HG03175 (cell line): ENCODE results near the gene KCNH1.

Source experiments
- ATAC-seq: cut with Tn5 transposase; IDR thresholded peaks from one replicate; pipeline ENCODE4 v1.9.1; 2021; ENCODE audit warnings: mild to moderate bottlenecking, moderate library complexity; ENCODE audit not compliant: unreplicated experiment

KCNH1 gene

GRCh38 chr1:210728437-210729149 is 405.4 kb downstream of the KCNH1 start:
- ATAC-seq, result no peak

- no peak for ATAC-seq
Observed at GRCh38 chr1:210727709-210728108, 406.2 kb downstream of the KCNH1 start.

GRCh38 chr1:210726621-210727020 is 407.3 kb downstream of the KCNH1 start:
- no peak for ATAC-seq

- no peak for ATAC-seq
Observed at GRCh38 chr1:210724768-210725167, 409.2 kb downstream of the KCNH1 start.

GRCh38 chr1:210723646-210724045 is 410.3 kb downstream of the KCNH1 start:
- ATAC-seq, result no peak

- no peak for ATAC-seq
Observed at GRCh38 chr1:210722410-210723081, 411.4 kb downstream of the KCNH1 start.

- ATAC-seq, result no peak
Observed at GRCh38 chr1:210715072-210715471, 418.9 kb downstream of the KCNH1 start.

GRCh38 chr1:210711825-210712612 is 421.9 kb downstream of the KCNH1 start:
- no peak for ATAC-seq

- no peak for ATAC-seq
Observed at GRCh38 chr1:210709701-210710100, 424.2 kb downstream of the KCNH1 start.

- ATAC-seq, result no peak
Observed at GRCh38 chr1:210707300-210708240, 426.4 kb downstream of the KCNH1 start.

GRCh38 chr1:210706246-210706645 is 427.7 kb downstream of the KCNH1 start:
- ATAC-seq, result no peak

GRCh38 chr1:210705086-210705485 is 428.9 kb downstream of the KCNH1 start:
- ATAC-seq, result no peak

- ATAC-seq, result no peak
Observed at GRCh38 chr1:210703593-210703992, 430.4 kb downstream of the KCNH1 start.

GRCh38 chr1:210702506-210702905 is 431.4 kb downstream of the KCNH1 start:
- ATAC-seq, result no peak

GRCh38 chr1:210700511-210700910 is 433.4 kb downstream of the KCNH1 start:
- no peak for ATAC-seq

- no peak for ATAC-seq
Observed at GRCh38 chr1:210700083-210700482, 433.9 kb downstream of the KCNH1 start.

- no peak for ATAC-seq
Observed at GRCh38 chr1:210698661-210699060, 435.3 kb downstream of the KCNH1 start.

GRCh38 chr1:210697185-210697584 is 436.8 kb downstream of the KCNH1 start:
- no peak for ATAC-seq

- ATAC-seq, result peak; percentile 95
Observed at GRCh38 chr1:210696709-210697108, 437.2 kb downstream of the KCNH1 start.

GRCh38 chr1:210695026-210695425 is 438.9 kb downstream of the KCNH1 start:
- no peak for ATAC-seq

- ATAC-seq, result peak; percentile 38
Observed at GRCh38 chr1:210692796-210693195, 441.2 kb downstream of the KCNH1 start.
